ENCODE results near the gene DPT.

The DPT gene

DNA sequence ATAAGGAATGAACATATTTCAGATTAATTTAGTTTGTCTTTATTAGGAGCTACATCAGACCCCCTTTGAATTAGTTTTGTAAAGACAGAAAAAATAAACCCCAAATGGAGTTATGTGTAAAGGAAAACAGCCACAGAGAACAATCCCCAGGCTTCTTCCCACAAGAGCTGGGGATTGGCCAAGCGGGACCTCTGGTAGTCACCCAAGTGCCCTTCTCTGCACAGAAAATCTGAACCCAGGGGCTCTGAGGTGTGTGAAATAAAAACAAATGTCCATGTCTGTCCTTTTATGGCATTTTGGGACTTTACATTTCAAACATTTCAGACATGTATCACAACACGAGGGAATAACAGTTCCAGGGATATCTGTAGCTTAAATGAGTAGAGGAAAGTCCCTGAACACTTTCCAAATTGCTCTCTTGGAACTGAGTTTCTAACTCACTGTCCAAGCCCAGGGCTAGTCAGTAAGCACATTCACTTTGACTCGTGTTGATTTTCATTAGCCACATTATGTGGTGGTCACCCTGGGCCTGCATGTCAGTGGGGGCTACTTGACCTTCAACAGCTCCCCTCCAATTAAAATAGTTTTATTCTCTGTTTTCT lies 22.5 kb downstream of the DPT start:
- DNase-seq (ENCODE audit: low spot score): no peak
- FAIRE-seq: no peak

DNA sequence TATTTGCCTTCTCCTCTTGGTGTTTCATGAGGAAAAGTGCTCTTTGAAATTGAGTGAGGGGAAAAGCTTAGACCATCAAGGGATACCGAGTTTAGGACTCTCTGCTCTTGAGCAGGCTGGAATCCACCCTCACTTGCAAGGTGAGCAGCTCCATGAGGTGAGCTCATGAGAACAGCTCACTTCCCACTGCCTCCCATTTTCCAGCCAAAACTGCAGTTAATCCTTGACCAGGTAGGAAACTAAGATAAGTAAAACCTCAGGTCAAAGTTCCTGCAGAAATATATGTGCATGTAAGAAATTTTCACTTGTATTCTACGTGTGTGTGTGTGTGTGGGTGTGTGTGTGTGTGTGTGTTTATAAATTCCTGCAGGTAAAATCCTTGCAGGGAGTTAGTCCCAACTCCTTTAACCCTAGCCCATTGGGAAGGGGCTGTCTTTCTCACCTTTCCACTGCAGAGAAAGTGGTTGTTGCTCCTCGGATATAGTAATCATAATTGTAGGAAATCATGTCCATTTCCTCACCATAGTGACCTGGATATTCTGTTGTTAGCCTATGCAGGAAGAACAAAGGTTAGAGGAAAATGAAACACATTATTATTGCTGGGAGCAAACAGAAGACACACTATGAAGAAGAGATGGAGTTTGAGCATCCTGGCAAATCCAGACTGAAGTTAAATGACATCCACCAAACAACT lies 28.3 kb downstream of the DPT start:
- DNase-seq (ENCODE audit: low spot score) (no peak), FAIRE-seq (no peak)

DNA sequence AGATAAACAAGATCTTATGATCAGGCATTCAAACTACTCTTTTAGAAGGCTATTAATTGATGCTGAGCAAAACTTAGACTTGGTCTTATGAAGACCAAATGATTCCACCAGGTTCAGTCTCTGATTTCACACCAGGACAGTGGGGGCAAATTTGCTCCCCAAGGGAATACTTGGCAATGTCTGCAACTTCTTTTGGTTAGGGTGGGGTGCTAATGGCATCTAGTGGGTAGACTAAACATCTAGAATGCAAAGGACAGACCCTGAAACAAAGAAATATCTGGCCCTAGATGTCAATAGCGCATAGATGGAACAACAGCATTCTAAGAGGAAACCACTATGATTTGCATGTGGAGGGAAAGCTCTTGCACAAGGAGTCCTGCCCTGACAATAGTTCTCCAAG lies 30.6 kb downstream of the DPT start:
- FAIRE-seq (no peak), DNase-seq (ENCODE audit: low spot score) (no peak)

DNA sequence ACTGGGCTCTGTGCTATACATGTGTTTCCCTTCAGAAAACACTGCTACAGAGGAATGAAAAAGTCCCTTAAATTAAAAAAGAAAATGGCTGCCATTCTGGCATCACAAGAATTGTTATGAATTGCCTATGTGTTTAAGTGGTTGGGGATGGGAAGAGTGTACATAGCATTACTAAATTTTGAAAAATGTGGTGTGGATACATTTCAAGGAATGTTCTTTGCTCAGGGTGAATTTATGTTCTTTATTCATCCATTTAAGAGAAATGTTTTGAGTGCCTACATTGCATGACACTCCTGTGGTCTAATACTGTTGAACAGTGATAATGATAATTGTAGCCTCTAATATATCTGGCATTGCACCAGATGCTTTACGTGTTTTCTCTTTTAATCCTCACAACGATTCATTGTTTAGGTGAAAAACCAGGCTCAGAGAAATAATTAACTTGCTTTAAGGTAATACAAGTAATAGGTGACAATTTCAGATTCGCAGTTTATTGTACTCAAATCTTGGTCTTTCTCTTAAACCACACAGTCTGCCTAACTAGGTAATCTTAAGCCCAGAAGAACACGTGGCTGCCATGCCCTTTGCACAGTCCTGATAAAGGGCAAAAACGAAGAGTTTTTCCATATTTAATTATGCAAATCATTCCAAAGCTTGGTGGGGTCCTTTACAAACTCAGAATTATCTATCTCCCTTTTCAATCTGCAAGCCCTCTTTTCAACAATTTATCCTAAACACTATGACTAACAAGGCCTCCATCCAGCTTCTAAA lies 31.5 kb downstream of the DPT start:
- DNase-seq (ENCODE audit: low spot score) (no peak), FAIRE-seq (no peak)

DNA sequence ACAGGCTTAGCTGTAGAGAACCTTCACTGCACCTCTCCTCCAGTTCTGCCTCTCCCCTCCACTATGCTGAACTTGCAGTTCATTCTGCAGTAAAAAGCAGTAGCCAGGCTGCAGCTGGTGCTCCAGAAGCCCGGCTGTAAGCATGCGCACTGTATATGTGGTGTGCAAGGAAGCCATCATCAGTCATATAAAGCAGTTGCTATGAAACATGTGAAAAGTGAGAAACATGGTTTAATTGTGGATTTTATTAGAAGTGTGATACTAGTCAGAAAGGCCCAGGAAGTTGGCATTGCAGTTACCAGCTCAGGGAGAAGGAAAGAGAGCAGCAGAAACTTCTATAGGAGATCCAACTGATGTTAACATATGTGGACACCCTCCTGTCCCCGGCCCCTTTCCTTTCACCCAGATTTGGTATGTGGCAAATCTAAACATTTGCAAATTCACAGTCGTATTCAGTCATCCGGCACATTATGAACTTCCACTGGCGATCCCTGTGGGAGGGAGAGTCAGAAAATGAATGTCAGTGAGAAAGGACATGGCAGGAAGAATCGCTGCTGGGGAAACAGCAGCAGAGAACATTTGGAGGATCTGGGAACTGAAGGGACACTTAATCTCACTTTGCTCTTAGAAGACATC lies 32.8 kb downstream of the DPT start:
- DNase-seq (ENCODE audit: low spot score) (no peak), FAIRE-seq (no peak)

DNA sequence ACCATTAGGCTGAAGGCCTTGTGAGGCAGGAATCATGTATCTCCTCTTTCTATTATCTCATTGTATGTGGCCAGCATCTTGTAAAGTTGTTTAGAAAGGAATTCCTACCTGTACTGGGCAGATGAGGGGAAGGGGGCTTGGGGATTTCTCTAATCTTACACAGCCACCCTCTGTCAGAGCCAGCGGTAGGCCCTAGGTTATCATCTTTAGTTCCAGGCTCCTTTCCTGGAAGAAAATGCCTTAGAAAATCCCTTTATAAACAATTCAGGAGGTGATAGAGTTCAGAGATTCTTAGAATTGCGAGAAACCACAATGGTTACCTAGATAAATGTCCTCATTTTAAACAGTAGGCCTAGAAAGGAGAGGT lies 35.2 kb downstream of the DPT start:
- no peak for FAIRE-seq
- DNase-seq (ENCODE audit: low spot score): no peak

DNA sequence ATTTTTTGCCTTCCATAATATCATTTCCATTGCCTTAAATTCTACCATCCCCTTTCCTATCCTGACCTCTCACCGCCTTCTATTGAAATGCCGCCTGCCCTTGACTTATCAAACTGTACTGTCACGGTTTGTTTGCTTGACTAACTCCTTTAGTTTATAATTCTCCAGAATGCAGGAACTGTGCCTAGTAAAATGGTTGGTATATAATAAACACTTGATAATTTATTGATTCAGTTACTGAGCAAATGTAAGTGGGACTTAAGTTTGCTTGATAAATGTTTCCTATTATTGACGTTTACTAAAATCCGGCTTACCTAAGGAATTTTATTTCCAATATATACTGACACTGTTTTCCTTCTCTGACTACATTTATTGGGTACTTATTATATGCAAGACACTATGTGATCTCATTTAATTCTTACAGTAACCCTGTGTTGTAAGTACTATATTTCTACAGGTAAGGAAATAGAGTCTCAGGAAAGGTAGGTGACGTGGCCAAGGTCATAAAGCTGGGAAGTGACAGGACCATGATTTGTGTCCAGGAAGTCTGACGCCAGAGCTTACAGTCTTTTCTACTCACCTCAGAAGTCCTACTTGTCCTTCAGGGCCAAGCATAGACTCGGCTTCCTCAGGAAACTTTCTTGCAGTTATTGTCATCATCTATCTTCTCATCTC lies 35.7 kb downstream of the DPT start:
- FAIRE-seq: peak; percentile 62
- DNase-seq (ENCODE audit: low spot score): no peak

DNA sequence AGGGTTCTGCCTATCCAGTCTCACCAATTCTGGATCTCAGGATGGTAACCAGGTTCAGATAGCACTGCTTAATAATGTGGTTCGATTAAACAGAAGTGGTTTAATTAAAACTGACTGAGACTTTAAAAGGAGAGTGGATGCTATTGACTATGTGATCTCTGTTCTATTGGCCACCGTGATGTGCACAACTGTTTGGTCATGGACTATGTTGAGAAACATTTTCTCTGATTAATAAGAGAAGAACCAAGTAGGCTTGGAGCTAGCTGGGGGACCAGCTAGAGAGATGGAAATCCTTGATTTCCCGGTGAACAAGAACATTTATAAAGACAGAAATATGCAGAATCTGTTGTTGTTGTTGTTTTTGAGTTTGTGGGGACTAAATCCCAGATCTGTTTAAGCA lies 36.5 kb downstream of the DPT start:
- FAIRE-seq (no peak), DNase-seq (ENCODE audit: low spot score) (no peak)

DNA sequence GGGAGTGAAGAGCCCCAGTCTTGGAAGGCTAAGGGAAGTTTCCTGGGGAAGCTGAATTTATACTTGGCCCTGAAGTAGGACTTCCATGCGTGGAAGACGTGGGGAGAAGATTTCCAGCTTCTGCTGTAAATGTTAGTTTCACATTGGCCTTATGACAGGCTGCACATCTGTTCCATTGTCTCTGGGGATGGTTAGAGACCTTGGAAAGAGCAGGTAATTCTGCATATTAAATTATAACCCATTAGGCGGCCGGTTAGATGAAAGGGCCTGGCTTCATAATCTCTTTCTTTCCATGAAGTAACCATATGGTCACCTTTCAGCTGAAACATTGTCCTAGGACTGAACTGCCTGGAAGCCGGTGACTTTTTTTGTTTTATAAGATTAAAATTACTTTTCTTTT lies 37.5 kb downstream of the DPT start:
- DNase-seq (ENCODE audit: low spot score) (no peak), FAIRE-seq (no peak)

DNA sequence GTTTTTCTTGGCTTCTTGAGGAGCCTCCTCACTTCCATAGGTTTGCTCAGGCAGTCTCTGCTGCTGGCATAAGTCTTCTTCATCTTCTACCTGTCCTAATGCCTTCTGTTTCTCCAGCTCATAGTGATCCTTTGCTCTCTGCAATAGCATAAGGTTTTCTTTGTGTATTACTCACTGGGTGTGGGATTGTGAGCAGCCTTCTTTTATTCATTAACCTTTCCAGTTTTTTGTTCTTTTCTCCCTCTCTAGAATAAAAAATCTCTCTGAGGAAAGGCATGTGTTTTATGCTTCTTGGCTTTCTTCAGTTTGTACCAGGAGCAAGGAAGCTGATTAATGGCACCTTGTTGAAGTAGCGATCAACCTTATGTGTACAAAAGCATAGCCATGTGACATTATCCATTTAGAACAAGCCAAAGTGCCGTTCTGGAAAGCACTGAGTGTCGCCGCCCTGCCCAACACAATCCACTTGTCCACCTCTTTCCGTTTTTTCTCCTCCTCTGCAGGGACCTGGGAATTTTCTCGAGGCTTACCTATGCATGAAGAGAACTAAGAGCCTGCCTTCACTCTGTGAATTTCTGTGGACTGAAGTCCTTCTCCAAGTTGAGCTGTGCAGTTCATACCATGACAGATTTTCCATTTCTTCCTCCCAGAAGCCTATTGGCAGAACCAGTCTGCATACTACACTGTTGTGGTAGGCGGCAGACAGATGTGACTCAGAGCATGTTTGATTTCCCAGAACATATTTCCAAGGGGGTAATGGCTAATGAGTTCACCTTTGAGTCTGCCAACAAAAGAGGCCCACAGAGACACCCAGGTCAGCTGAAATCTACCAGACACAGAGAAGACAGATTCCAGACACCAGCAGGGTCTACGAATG lies 39.0 kb downstream of the DPT start:
- peak; percentile 92 for FAIRE-seq
- peak; percentile 75 for DNase-seq (ENCODE audit: low spot score)

DNA sequence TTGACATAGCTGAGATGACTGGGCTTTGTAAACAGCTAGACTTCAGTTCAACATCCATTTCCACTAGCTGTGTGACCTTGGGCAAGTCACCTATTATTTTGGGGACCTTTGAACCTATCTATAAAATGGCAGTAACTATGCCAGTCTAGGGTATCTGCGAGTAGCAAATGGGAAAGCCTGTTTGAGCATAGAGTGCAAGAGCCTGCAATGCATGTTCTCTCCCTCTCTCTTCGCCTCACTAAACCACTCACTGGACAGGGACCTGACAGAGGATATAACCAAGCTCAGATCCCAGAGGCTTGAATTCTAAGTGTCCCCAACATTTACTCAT lies 39.7 kb downstream of the DPT start:
- FAIRE-seq: no peak
- no peak for DNase-seq (ENCODE audit: low spot score)

DNA sequence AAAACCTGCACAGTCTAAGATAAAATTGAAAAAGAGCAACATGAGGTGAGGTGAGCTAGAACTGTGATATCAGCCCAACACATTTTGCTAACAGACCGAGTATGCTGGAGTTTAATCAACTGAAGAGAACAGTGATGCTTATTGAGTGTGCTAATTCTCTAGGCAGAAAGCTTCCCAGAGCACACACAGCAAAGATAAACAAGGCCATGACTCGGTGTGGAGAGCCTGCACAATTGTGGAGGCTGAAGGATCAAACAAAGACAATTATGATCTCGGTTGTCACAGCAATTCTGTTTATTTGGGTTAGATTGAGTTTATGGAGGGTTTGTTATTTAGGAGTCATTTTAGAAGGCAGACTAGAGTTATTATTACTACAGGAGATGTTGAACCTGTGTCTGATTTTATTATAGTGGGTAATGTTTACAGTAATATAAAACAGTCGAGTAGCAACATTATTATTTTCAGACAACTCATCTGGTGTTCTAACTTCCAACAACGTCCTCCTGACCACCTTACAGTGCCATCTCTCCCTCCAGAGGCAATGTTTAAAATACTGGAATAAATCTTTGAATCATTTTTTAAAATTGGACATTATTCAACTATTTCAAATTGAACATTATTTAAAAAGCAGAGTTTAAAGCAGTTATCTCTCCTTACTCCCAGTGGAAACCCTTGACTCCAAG lies 40.2 kb downstream of the DPT start:
- DNase-seq (ENCODE audit: low spot score) (no peak), FAIRE-seq (no peak)

DNA sequence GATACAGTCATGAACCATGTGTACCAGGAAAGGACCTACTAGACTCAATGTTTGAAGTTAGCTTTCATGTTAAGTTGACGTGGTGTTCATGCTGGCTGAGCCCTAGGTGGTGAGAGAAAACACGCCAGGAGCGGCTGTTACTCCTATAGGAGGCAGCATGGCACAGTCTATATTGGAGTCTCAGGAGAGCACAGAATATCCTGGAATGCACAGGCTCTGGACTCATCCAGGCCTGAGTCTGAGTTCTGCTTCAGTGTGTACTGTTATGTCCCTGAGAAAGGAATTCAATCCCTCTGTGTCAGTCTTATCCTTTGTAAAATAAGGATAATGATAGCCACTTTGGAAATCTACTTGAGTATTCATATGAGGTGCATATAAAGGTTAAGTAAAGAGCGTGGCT lies 41.2 kb downstream of the DPT start:
- FAIRE-seq (no peak), DNase-seq (ENCODE audit: low spot score) (no peak)

DNA sequence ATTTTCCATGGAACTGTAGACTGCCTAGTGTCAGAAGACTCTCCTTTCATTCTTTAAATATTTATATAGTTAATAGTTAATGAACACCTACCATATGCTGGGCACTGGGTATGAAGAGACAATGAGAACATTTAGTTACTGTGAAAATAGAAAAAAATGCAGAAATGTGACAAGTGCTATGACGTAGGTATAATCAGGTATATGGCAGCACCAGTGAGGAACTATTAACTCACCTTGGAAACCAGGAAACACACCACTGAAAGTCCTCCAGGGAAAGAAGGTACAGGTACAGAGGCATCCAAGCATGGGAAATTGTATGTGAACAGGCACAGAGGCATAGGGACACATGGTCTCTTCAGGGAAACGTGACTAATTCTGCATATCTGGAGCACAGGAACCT lies 42.3 kb downstream of the DPT start:
- DNase-seq (ENCODE audit: low spot score): peak; percentile 57
- peak; percentile 84 for FAIRE-seq

DNA sequence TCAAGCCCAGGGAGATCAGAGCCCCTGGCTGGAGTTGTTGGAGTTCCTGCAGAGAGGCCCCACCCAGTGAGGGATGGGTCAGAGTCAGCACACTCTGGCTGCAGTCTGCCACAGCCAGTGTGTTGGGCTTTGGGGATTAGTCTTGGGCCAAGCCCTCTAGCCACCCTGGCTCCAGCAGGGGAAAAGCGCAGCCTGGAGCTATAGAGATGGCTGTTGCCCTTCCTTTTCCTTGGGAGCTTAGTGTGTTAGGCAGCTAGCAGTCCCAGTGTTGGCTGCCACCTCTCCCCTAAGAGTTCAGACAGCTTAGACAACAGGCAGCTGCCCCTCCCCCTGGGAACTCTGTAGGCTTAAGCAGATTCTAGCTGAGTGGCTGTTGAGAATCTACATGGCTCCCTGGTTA lies 45.1 kb downstream of the DPT start:
- no peak for FAIRE-seq
- DNase-seq (ENCODE audit: low spot score): no peak

DNA sequence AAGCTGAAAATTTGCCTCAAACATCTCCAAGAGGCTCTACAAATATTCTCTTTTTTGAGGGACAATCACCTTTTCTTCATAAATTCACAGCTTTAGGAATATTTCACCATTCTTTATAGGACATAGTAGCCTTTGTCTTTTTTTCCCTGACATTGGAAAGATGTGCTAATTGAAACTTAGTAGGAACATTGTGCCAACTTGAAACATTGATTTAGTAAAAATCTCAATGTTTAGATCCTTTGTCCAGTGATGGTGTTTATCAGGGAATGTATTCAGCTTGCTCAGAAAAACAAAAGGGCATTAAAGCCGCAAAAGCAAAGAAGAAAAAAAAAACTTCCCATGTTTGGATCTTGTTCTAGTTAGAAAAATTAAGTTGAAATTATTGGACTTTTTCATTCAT lies 52.1 kb downstream of the DPT start:
- FAIRE-seq (no peak), DNase-seq (ENCODE audit: low spot score) (no peak)

DNA sequence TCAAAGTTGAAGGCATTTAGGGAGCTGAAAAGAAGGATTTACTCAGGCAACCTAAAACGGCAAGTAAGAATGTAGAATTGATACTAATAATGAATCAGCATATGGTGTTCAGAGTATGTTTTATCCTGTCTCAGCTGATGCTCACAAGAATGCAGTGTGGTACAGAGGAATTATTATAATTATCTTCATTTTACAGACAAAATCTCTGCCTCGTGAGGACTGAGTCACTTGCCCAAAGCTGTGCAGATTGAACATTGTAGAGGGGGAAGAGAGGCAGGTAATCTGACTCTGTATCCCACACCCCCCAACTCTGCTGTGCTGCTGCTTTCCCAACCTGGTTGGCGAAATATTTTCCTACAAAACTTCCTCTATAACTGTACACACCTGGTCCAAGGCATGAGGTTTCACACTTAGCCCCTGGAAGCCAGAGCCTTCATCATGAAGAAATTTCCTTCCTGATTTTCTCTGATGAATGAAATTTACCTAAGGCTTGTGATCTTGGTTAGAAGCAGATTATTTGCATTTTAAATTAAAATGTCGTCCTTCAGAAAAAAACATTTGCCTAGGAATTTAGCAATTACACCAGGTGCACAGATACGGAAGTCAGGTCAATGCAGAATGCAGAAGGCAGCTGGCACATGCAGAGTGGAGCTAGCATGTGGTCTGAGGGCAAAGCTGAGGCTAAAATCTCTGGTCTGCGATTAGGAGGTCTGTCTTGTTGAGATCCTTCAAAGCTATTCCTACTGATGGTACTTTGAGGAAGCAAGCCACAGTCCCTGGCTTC lies 52.8 kb downstream of the DPT start:
- FAIRE-seq: no peak
- DNase-seq (ENCODE audit: low spot score): no peak

DNA sequence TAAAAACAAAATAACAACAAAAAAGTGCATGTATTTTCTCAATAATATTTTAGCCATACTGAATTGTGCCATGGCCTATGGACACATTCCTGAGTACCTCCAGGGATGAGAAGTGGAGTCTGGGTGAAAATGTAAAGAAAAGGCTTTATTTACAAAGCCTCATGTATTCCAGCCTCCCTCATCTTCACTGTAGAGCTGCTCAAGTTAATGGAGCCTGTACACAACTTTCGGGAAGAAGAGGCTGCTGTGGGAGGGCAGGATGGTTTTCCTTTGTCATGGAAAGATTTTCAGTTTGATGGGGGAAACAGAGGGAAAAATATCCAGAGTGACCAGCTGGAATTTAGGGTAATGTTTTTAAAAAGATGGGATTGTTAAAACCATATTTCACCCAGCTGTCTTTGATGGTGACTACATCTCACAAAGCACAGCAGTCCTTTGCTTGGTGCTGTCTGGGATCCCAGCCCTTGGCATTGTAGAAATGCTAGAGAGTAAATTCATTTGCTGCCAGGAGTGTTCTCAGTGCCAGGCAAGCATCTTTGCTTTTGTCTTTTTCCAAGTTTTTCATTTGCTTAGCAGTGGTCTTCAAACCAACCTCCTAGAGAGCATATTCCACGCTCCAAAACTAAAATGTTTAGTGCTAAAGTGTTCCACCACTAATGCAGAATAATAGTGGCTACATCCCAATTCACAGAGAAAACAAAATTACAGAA lies 54.9 kb downstream of the DPT start:
- DNase-seq (ENCODE audit: low spot score) (no peak), FAIRE-seq (no peak)

DNA sequence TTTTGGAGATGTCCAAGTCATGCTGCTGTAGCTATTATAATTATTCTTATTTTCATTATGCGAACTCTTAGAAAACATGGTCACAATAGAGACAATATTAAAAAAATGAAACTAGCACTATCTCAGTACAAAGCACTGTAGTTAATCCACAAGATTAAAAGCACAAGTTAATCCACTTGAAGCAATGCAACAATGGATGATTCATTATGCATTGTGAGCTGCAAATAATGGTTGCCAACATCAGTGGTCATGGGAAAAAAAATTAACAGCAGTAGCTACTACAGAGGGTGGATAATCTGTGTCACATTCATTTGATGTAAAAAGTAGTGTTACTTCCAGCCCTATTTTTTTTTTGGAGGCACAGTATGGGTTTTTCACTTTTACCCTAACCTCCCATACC lies 56.7 kb downstream of the DPT start:
- FAIRE-seq (no peak), DNase-seq (ENCODE audit: low spot score) (no peak)
